Measurements from ENCODE around the gene INF2. TPM values are rescaled to one million over a fixed set of nuclear protein-coding genes. Genes with fewer than 3 reads are reported as not detected.
A peak's percentile ranks its signal among the peaks of the same experiment; 100 is the strongest.

The INF2 gene
- total and polyA plus RNA-seq, 9 of the 15 experiments (the other 6 are each of a cell fraction or from before 2014, with no cell fraction given) = 0.56 to 31.3 (median 7.8) TPM

DNA sequence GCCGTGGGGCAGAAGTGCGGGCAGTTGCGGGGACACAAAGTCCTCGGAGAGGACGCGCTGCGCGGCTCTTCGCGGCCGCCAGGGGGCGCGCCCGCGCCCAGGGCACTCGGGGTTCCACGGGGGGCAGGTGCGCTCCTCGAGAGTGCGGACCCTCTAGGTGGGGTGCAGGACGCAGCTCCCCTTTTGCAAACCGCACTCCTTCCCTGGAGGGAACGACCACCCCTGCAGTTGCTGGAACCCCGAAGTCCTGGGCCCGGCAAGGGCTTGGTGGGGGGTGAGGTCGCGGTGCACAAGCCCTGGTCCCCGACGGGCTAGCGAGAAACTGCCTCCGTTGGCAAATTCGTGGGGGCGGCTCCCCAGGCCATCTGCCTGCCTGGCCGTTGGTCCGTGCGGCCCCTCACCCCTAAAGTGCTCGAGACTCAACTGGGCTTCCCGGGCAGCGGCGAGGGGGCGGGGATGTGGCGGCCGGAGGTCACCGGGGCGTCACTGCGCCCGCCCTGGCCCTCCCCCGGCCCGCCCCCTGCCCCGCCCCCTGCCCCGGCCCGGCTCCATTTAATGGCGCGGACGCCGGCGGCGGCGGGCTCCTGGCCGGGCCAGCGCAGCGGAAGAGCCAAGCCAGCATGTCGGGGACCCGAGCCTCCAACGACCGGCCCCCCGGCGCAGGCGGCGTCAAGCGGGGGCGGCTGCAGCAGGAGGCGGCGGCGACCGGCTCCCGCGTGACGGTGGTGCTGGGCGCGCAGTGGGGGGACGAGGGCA lies 34.4 kb downstream of the INF2 start, which contains the start of gene ADSS1 (continued):
- TF ChIP-seq RAD21 (CRISPR knock-in tag; conservative IDR thresholded peaks at IDR 0.05 in 1 of 2, IDR thresholded peaks at IDR 0.05 in 1 of 2) (peak in 1 of 2 experiments; percentile 40; a peak in 3 of 4 replicates), CCNT2 (IDR thresholded peaks at IDR 0.05; ENCODE audit: borderline replicate concordance, extremely low read depth, insufficient read length, low read depth, low read length) (peak; percentile 21), PHF8 (IDR thresholded peaks at IDR 0.05; ENCODE audit: borderline replicate concordance, low read length) (peak; percentile 83; the same call in 1 of the 2 replicates), ZNF121 (CRISPR knock-in tag; conservative IDR thresholded peaks at IDR 0.05) (no peak), CTBP1 (IDR thresholded peaks at IDR 0.05; ENCODE audit: borderline replicate concordance) (no peak), SAFB (IDR thresholded peaks at IDR 0.05; ENCODE audit: borderline replicate concordance, low read depth, low read length) (peak; percentile 59; the same call in 1 of the 2 replicates), TBP (optimal IDR thresholded peaks at IDR 0.05; ENCODE audit: low read depth, low read length) (peak; percentile 51), CREM (IDR thresholded peaks at IDR 0.05; ENCODE audit: low read depth) (0 out of 2 replicates have a peak, but pooled peaks have one; percentile 24), GTF2E2 (tag; IDR thresholded peaks at IDR 0.05) (peak; percentile 51; the same call in 1 of the 2 replicates), ZBTB1 (CRISPR knock-in tag; IDR thresholded peaks at IDR 0.05; ENCODE audit: borderline replicate concordance, low read depth) (no peak), YY1 (IDR thresholded peaks at IDR 0.05; ENCODE audit: borderline replicate concordance in 1 of 3, control insufficient read depth in 1 of 3, extremely low read depth in 1 of 3, insufficient read depth in 3 of 3, insufficient read length in 1 of 3, insufficient replicate concordance in 2 of 3, low read depth in 1 of 3, low read length in 2 of 3) (peak in 2 of 3 experiments; percentile 54 to 74), LARP7 (IDR thresholded peaks at IDR 0.05) (no peak), ZSCAN29 (IDR thresholded peaks at IDR 0.05) (no peak)
- TF ChIP-seq, protein P1, sequence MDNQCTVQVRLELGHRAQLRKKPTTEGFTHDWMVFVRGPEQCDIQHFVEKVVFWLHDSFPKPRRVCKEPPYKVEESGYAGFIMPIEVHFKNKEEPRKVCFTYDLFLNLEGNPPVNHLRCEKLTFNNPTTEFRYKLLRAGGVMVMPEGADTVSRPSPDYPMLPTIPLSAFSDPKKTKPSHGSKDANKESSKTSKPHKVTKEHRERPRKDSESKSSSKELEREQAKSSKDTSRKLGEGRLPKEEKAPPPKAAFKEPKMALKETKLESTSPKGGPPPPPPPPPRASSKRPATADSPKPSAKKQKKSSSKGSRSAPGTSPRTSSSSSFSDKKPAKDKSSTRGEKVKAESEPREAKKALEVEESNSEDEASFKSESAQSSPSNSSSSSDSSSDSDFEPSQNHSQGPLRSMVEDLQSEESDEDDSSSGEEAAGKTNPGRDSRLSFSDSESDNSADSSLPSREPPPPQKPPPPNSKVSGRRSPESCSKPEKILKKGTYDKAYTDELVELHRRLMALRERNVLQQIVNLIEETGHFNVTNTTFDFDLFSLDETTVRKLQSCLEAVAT (IDR thresholded peaks at IDR 0.05) = no peak
- TF ChIP-seq, protein P2, sequence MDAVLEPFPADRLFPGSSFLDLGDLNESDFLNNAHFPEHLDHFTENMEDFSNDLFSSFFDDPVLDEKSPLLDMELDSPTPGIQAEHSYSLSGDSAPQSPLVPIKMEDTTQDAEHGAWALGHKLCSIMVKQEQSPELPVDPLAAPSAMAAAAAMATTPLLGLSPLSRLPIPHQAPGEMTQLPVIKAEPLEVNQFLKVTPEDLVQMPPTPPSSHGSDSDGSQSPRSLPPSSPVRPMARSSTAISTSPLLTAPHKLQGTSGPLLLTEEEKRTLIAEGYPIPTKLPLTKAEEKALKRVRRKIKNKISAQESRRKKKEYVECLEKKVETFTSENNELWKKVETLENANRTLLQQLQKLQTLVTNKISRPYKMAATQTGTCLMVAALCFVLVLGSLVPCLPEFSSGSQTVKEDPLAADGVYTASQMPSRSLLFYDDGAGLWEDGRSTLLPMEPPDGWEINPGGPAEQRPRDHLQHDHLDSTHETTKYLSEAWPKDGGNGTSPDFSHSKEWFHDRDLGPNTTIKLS (IDR thresholded peaks at IDR 0.05; ENCODE audit: borderline replicate concordance, low read depth) = no peak
- TF ChIP-seq, protein P3, sequence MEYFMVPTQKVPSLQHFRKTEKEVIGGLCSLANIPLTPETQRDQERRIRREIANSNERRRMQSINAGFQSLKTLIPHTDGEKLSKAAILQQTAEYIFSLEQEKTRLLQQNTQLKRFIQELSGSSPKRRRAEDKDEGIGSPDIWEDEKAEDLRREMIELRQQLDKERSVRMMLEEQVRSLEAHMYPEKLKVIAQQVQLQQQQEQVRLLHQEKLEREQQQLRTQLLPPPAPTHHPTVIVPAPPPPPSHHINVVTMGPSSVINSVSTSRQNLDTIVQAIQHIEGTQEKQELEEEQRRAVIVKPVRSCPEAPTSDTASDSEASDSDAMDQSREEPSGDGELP (CRISPR knock-in tag; IDR thresholded peaks at IDR 0.05; ENCODE audit: borderline replicate concordance) = no peak; the same call in 1 of the 2 replicates
- TF ChIP-seq, protein P4, sequence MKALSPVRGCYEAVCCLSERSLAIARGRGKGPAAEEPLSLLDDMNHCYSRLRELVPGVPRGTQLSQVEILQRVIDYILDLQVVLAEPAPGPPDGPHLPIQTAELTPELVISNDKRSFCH (CRISPR knock-in tag; IDR thresholded peaks at IDR 0.05) = no peak
- TF ChIP-seq, protein P4 (tag; IDR thresholded peaks at IDR 0.05) = peak; percentile 39; the same call in 1 of the 2 replicates

All from K562 (cell line).